Measurements from ENCODE around the gene CENPU.

CENPU gene

GRCh38 chr4:184715526-184715925 lies 18.4 kb downstream of the CENPU start:
- in situ Hi-C loops (cut with HindIII; ENCODE audit: low sequenced_read_pairs) = no loop called here

GRCh38 chr4:184713887-184714286 lies 20.0 kb downstream of the CENPU start:
- in situ Hi-C loops (cut with HindIII; ENCODE audit: low sequenced_read_pairs) = no loop called here

GRCh38 chr4:184712322-184712721 lies 21.6 kb downstream of the CENPU start:
- in situ Hi-C loops (cut with HindIII; ENCODE audit: low sequenced_read_pairs) = no loop called here

GRCh38 chr4:184706453-184706852 lies 27.4 kb downstream of the CENPU start:
- in situ Hi-C loops (cut with HindIII; ENCODE audit: low sequenced_read_pairs) = no loop called here

DNA sequence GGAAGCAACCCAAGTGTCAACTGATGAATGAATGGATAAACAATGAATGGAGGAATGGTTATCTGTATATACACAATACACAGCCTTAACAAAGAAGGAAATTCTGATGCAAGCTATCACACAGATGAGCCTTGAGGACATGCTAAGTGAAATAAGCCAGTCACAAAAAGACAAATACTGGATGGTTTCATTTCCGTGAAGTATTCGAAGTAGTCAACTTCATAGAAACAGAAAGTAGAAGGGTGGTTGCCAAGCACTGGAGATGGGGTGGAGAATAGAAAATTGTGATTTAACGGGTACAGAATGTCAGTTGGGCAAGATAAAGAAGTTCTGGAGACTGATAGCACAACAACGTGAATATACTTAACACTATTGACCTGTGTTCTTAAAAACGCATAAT lies 28.2 kb downstream of the CENPU start:
- in situ Hi-C loops (cut with HindIII; ENCODE audit: low sequenced_read_pairs) = no loop called here

GRCh38 chr4:184702114-184702513 lies 31.8 kb downstream of the CENPU start:
- in situ Hi-C loops (cut with HindIII; ENCODE audit: low sequenced_read_pairs) = no loop called here

- in situ Hi-C loops (cut with HindIII; ENCODE audit: low sequenced_read_pairs) = no loop called here
Observed at GRCh38 chr4:184699941-184700340, 34.0 kb downstream of the CENPU start.

GRCh38 chr4:184697956-184698355 lies 35.9 kb downstream of the CENPU start:
- in situ Hi-C loops (cut with HindIII; ENCODE audit: low sequenced_read_pairs) = no loop called here

DNA sequence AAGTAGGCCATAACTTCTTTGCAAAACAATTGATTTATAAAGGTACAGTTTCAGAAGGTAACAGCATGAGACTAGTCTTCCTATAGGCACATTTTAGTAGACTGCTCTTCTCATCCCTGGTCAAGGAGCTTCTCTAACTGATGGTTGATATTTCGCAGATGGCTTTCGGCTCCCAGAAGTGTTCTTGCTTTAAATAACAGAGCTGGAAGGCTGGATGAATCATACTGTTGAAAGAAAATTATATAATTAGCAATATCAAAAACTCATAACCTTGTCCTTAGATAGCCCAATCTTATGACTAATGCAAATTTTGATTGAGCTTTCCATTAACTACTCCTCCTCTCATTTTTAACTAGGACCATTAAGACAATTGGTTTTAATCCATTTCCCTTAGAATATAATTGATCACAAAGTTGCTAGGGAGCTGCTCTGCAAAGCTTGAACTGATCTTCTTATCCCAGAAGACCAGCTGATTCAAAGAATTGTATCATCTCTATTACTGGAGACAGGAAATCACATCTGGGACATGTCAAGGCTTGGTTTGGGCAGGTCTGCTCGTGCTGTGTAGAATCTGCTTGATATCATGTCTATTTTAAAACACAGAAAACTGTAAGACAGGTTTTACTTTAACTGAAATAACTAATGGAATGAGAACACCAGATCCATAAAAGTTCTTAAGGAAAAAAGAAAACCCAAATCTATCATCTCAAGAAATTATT lies 38.6 kb downstream of the CENPU start:
- in situ Hi-C loops (cut with HindIII; ENCODE audit: low sequenced_read_pairs) = no loop called here

DNA sequence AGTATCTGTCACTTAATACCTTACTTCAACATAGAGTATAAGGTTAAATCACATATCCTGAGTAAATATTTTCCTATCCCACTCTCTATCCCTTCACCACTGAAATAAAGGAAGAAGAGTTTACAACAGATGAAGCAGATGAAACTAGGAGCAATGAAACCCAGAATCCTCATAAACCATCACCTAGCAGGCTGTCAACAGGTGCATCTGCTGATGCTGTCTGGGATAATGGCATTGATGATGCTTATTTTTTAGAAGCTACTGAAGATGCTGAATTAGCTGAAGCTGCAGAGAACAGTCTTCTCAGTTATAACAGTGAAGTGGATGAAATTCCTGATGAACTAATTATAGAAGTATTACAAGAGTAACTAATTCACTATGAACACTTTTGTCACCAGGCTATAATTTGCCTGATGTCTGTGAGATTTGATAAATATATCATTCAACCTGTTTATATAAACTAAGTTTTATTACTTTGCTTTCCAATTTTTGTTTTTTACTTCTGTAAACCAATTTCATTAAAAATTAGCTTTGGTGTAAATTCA lies 39.4 kb downstream of the CENPU start:
- in situ Hi-C loops (cut with HindIII; ENCODE audit: low sequenced_read_pairs) = no loop called here

GRCh38 chr4:184693056-184693455 lies 40.8 kb downstream of the CENPU start:
- in situ Hi-C loops (cut with HindIII; ENCODE audit: low sequenced_read_pairs) = no loop called here

DNA sequence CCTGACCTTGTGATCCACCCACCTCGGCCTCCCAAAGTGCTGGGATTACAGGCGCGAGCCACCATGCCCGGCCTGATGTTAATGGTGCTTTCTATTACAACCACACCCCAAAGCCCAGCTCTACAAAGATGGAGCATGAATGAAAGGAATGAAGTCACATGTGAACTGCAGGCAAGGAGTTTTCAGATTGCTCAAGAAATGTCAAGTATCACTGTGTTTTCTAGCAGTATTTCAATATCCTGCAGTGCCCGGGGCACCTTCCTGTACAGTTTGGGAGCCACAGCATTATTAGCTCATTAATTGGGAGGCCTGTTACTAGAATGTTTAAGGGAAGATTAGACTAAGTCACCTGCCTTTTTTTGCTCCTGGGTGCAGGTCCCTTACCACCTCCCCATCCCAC lies 44.2 kb downstream of the CENPU start:
- in situ Hi-C loops (cut with HindIII; ENCODE audit: low sequenced_read_pairs) = loop anchor here (5.0 kb wide), 1 partner anchor 62 kb away; no protein-coding TSS in a partner anchor

GRCh38 chr4:184688447-184688846 lies 45.4 kb downstream of the CENPU start:
- in situ Hi-C loops (cut with HindIII; ENCODE audit: low sequenced_read_pairs) = loop anchor here (5.0 kb wide), 1 partner anchor 61 kb away; no protein-coding TSS in a partner anchor

DNA sequence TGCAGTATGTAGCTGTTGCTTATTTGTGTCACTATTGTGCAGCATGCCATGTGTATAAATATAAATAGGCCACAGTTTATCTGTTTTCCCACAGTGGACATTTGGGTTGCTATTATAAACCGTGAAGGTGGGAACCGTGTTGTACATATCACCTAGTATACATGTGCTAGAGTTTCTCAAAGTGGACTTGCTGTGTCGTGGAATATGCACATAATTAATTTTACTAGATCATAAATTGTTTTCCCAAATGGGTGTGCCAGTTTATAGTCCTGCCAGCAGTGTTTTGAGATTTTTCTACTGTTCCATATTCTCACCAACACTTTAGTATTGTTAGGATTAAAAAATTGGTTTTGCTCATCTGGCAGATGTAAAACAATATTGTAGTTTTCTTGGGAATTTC lies 45.9 kb downstream of the CENPU start:
- in situ Hi-C loops (cut with HindIII; ENCODE audit: low sequenced_read_pairs) = loop anchor here (5.0 kb wide), 1 partner anchor 61 kb away; no protein-coding TSS in a partner anchor

GRCh38 chr4:184684491-184685189 lies 49.3 kb downstream of the CENPU start:
- in situ Hi-C loops (cut with HindIII; ENCODE audit: low sequenced_read_pairs) = loop anchor here (5.0 kb wide), 1 partner anchor 57 kb away; no protein-coding TSS in a partner anchor

- in situ Hi-C loops (cut with HindIII; ENCODE audit: low sequenced_read_pairs) = no loop called here
Observed at GRCh38 chr4:184681916-184682315, 52.0 kb downstream of the CENPU start.

- in situ Hi-C loops (cut with HindIII; ENCODE audit: low sequenced_read_pairs) = no loop called here
Observed at GRCh38 chr4:184680698-184681097, 53.2 kb downstream of the CENPU start.

DNA sequence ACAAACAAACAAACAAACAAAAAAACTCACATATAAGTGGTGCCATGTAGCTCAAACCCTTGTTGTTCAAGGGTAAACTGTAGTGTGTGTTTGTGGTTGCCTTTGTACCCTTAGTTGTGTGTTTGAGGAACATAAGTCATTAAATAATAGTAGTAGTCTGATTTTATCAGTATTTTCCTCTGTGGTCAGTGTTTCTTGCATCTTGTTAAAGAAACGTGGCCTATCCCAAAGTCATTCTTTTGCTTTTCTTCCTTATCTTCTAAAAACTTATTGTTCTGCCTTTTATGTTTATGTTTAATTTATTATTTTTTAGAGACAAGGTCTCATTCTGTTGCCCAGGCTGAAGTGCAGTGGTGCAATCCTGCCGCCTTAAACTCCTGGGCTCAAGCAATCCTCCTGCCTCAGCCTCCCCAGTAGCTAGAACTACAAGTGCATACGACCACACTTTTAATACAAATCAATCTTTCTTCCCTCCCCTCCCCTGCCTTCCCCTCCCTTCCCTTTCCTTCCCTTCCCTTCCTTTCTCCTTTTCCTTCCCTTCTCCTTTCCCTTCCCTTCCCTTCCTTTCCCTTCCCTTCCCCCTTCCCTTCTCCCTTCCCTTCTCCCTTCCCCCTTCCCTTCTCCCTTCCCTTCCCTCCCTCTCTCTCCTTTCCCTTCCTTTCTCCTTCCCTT lies 57.9 kb downstream of the CENPU start:
- in situ Hi-C loops (cut with HindIII; ENCODE audit: low sequenced_read_pairs) = no loop called here

- in situ Hi-C loops (cut with HindIII; ENCODE audit: low sequenced_read_pairs) = no loop called here
Observed at GRCh38 chr4:184675018-184675417, 58.9 kb downstream of the CENPU start.

DNA sequence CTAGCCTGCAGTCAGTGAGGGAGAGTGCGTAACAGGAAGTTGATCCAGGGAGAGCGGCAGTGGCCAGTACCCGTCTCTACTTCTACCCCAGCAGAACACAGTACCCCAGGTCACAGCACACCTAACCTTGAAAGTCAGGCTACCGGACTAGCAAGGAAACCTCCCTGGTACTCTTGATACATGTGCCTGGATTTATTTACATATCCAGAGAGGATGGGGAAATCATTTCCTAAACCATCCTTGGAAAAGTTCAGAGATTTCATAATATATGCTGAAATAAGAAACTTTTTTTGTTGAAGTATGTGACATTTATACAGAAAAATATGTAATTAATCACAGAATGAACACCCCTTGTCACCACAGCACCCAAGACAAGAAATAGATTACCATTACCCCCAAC lies 59.9 kb downstream of the CENPU start:
- in situ Hi-C loops (cut with HindIII; ENCODE audit: low sequenced_read_pairs) = no loop called here

- in situ Hi-C loops (cut with HindIII; ENCODE audit: low sequenced_read_pairs) = no loop called here
Observed at GRCh38 chr4:184672741-184673140, 61.2 kb downstream of the CENPU start.

Data from endothelial cell of hepatic sinusoid (primary cell).